PFSK-1 (cell line): ENCODE data around the gene NKAIN4.

Experiments
- POLR2AphosphoS5 ChIP-seq: IDR thresholded peaks from 2 replicates; pipeline ENCODE4 v1.6.1; 2012; ENCODE audit warnings: low read depth, mild to moderate bottlenecking, control low read depth, low read length, moderate library complexity
- REST ChIP-seq, 2 experiments: IDR thresholded peaks; 2 replicates each; pipeline versions ENCODE4 v1.6.1 to v1.8.0; 2011 to 2012; ENCODE audit warnings: low read depth in 2 of 2, low read length in 2 of 2, control low read depth in 1 of 2, inconsistent platforms in 1 of 2, mild to moderate bottlenecking in 1 of 2, moderate library complexity in 1 of 2; ENCODE audit not compliant: insufficient read depth in 1 of 2
- SIN3A ChIP-seq: IDR thresholded peaks from 2 replicates; pipeline ENCODE4 v1.6.1; 2012; ENCODE audit warnings: mild to moderate bottlenecking, low read length, moderate library complexity, borderline replicate concordance; ENCODE audit not compliant: insufficient read depth
- TAF1 ChIP-seq: IDR thresholded peaks from 2 replicates; pipeline ENCODE4 v1.6.1; 2012; ENCODE audit warnings: low read length, control low read depth, borderline replicate concordance; ENCODE audit not compliant: insufficient read depth

DNA sequence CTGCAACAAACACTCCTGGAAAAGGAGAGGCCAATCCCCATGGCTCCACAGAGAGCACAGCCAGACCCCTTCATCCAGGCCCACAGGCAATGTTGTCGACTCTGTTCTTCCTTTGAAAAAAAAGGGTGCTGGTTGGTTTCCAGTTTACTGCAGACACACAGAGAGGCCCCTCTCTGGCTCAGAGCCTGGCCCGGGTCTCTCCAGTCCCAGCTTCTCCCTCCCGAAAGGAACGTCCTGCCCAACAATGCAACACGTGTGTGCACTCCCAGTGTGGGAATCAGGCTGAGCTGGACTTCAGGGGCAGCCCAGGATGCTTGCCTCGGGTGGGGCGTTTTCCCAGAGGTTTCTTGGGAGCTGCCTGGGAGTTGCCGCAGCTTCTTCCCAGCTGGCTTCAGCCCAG lies 4.5 kb upstream of the NKAIN4 start:
- no peak for TF ChIP-seq REST (IDR thresholded peaks at IDR 0.05; ENCODE audit: insufficient read depth in 1 of 2, low read depth in 2 of 2, low read length in 2 of 2)
- TF ChIP-seq TAF1: no peak
- no peak for TF ChIP-seq POLR2AphosphoS5
- no peak for TF ChIP-seq SIN3A
